ENCODE data around the gene RPS16. TPM values are rescaled to one million over a fixed set of nuclear protein-coding genes. Genes with fewer than 3 reads are reported as not detected.

The RPS16 gene
- total RNA-seq, 6 donors from 2014 or later: 634 to 2,303 (median 1,625) TPM

DNA sequence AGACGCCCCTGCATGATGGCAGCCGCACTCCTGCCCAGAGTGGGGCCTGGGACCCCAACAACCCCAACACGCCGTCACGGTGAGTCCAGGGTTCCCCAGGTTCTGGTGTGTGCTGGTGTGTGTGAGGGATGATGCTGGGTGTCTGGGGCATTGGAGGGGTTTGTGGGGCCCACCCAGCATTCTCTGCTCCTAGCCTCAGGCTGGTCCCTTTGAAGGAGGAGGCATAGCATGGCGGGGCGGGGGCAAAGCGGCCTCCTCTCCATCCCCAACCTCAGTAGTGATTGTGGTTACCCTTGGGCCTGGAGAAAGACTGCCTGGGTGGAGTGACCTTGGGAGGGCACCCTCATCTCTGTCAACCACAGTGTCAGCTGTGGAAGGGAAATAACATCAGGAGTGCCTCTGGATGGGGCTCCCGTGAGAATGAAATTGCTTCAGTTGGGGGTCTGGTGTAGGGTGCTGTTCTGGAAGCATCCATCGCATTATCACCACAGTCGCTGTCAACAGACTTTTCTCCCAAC, 37.8 kb upstream of the RPS16 start:
- Histone ChIP-seq H3K4me3 (no peak overlapping the region), H3K4me1 (no peaks in the 10 kb centered on the region), H3K27me3 (no peaks in the 10 kb centered on the region), H3K27ac (no peak overlapping the region), H3K9me3 (no peaks in the 10 kb centered on the region), H3K36me3 (peaks cover 57 to 83% (median 76%) of the 10 kb centered on the region in 4 donors)
- ATAC-seq (ENCODE audit: low FRiP score in 2 of 2) (no peak), DNase-seq (no peak)
- TF ChIP-seq EP300 (IDR thresholded peaks at IDR 0.05) (no peak), POLR2AphosphoS5 (IDR thresholded peaks at IDR 0.05) (no peak), POLR2A (IDR thresholded peaks at IDR 0.05) (no peak)
- TF ChIP-seq, protein P1, sequence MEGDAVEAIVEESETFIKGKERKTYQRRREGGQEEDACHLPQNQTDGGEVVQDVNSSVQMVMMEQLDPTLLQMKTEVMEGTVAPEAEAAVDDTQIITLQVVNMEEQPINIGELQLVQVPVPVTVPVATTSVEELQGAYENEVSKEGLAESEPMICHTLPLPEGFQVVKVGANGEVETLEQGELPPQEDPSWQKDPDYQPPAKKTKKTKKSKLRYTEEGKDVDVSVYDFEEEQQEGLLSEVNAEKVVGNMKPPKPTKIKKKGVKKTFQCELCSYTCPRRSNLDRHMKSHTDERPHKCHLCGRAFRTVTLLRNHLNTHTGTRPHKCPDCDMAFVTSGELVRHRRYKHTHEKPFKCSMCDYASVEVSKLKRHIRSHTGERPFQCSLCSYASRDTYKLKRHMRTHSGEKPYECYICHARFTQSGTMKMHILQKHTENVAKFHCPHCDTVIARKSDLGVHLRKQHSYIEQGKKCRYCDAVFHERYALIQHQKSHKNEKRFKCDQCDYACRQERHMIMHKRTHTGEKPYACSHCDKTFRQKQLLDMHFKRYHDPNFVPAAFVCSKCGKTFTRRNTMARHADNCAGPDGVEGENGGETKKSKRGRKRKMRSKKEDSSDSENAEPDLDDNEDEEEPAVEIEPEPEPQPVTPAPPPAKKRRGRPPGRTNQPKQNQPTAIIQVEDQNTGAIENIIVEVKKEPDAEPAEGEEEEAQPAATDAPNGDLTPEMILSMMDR (IDR thresholded peaks at IDR 0.05): no peak
- 92 to 100% methylated on average over 2 to 11 of the region's 11 CpGs for WGBS, 2 donors

DNA sequence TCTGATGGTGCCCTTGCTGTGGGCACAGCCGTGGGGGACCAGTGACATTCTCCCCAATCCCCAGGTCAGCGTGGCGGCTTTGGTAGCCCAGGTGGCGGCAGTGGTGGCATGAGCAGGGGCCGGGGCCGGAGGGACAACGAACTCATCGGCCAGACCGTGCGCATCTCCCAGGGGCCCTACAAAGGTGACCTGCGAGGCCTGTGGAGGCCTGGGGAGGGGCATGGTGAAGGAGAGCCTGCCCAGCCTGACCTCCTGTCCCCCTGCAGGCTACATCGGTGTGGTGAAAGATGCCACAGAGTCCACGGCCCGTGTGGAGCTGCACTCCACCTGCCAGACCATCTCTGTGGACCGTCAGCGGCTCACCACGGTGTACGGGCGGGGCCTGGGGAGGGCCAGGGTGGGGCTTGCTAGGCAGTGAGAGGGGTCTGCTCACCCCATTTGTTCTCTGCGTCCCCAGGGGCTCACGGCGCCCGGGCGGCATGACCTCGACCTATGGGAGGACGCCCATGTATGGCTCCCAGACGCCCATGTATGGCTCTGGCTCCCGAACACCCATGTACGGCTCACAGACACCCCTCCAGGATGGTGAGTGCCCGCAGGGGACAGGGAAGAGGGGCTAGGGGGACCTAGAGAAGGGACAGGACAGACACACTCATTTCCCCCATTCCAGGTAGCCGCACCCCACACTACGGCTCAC, 37.1 kb upstream of the RPS16 start:
- Histone ChIP-seq H3K4me1 (no peaks in the 10 kb centered on the region), H3K27me3 (no peaks in the 10 kb centered on the region), H3K27ac (no peak overlapping the region), H3K36me3 (peaks cover 60 to 89% (median 82%) of the 10 kb centered on the region in 4 donors), H3K4me3 (no peak overlapping the region), H3K9me3 (no peaks in the 10 kb centered on the region)
- no peak for DNase-seq
- peak; percentile 4 to 5 for ATAC-seq (ENCODE audit: low FRiP score in 2 of 2)
- 88 to 90% methylated on average over 18 to 23 of the region's 32 CpGs for WGBS, 2 donors
- TF ChIP-seq POLR2AphosphoS5 (IDR thresholded peaks at IDR 0.05) (no peak), POLR2A (IDR thresholded peaks at IDR 0.05) (no peak), EP300 (IDR thresholded peaks at IDR 0.05) (no peak)
- TF ChIP-seq, protein P1 (IDR thresholded peaks at IDR 0.05): no peak

GRCh38 chr19:39471756-39472536, 36.2 kb upstream of the RPS16 start:
- no peak for ATAC-seq (ENCODE audit: low FRiP score in 2 of 2)
- no peaks in the 10 kb centered on the region for H3K4me1 ChIP-seq
- no peaks in the 10 kb centered on the region for H3K9me3 ChIP-seq
- H3K27ac ChIP-seq: no peak overlapping the region
- TF ChIP-seq EP300 (IDR thresholded peaks at IDR 0.05) (no peak), POLR2A (IDR thresholded peaks at IDR 0.05) (no peak), POLR2AphosphoS5 (IDR thresholded peaks at IDR 0.05) (no peak)
- TF ChIP-seq, protein P1 (IDR thresholded peaks at IDR 0.05): no peak
- 83 to 85% methylated on average over 4 to 8 of the region's 8 CpGs for WGBS, 2 donors
- no peak overlapping the region for H3K4me3 ChIP-seq
- peaks cover 65 to 98% (median 92%) of the 10 kb centered on the region in 4 donors for H3K36me3 ChIP-seq
- H3K27me3 ChIP-seq: no peaks in the 10 kb centered on the region
- no peak for DNase-seq

DNA sequence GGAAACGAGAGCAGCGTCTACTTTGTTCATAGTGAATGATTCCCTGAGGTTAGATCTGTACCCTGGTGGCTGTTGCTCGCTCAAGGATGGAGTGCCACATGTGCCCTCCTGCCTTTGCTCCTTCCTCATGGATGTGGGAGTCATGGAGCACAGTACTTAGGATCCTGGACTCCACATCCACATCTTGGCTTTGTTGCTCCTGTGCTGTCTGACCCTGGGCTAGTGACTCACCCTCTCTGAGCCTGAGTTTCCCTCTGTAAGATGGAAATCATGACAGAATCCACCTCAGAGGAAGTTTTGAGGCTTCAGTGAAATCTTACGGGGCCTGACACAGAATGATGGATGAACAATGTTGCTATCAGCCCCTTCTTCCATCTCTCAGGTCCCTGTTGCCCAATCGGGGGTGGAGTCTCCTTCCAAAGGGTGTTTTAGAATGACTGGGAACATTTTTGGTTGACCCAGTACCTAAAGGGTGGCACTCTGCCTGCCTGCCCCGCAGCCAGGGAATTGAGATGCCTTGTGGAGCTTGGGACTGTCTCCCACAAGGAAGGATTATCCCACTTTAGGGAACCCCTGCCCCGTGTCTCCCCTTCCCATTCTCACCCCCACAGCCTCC, 35.1 kb upstream of the RPS16 start:
- Histone ChIP-seq H3K27ac (no peak overlapping the region), H3K4me1 (no peaks in the 10 kb centered on the region), H3K9me3 (no peaks in the 10 kb centered on the region), H3K4me3 (no peak overlapping the region), H3K27me3 (no peaks in the 10 kb centered on the region), H3K36me3 (peaks cover 65 to 98% (median 96%) of the 10 kb centered on the region in 4 donors)
- ATAC-seq (ENCODE audit: low FRiP score in 2 of 2) (no peak), DNase-seq (no peak)
- WGBS, 2 donors: 89 to 93% methylated on average over 5 to 7 of the region's 7 CpGs
- TF ChIP-seq EP300 (IDR thresholded peaks at IDR 0.05) (no peak), POLR2A (IDR thresholded peaks at IDR 0.05) (no peak)
- TF ChIP-seq, protein P1 (IDR thresholded peaks at IDR 0.05): no peak
